ENCODE measurements around the gene SYNPO.
A peak's percentile ranks its signal among the peaks of the same experiment; 100 is the strongest.

SYNPO gene

DNA sequence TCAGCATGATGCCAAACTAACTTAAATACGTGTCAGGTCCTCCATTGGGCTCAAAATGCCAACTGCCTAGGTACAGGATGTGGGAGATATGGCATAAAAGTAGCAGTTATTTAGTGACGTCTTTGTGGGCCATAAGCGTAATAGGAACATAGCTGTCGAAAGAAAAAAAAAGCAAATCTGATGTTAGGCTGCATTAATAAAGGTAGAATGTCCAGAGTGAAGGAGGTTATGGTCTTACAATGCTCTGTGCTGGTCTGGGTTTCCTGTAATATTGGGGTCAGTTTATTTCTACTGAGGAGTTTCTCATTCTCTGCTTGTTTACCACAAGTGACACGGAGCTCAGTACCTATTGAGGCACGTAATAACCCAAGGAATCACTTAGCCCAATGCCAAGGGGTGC is 33.4 kb upstream of the SYNPO start:
- DNase-seq (ENCODE audit: low read depth) = no peak

DNA sequence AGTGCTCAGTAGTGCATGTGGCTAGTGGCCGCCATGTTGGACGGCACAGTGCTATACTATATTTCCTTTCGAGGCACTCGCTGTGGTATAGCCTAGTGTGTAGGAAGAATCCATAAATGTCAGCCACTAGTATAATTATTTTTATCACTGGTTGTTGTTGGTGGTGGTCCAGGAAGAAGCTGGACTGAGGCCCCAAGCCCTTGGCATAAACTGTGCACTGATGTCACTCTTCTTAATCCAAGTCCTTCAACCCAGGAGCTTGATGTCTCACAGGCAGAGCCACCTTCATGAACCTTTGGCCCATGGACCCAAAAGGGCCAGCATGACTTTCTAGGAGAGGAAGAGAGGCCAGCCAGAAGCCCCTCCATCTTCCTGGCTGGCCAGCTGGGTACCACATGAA is 32.5 kb upstream of the SYNPO start:
- DNase-seq (ENCODE audit: low read depth) = no peak

DNA sequence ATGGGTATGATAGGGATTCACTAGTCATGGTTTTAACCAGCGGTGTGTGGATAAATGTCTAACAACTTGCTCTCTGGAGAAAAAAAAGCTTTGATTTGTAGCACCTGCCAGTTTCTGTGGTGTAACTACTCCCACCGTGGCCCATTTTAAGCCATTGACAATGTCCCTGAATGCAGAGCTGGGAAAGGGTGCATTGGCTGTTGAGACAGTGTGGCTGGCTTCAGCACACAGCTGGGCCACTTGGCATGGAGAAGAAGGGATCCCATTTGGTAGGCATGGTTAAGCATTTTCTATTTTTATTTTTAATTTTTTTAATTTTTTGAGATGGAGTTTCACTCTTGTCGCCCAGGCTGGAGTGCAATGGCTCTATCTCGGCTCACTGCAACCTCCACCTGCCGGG is 31.5 kb upstream of the SYNPO start:
- no peak for DNase-seq (ENCODE audit: low read depth)

DNA sequence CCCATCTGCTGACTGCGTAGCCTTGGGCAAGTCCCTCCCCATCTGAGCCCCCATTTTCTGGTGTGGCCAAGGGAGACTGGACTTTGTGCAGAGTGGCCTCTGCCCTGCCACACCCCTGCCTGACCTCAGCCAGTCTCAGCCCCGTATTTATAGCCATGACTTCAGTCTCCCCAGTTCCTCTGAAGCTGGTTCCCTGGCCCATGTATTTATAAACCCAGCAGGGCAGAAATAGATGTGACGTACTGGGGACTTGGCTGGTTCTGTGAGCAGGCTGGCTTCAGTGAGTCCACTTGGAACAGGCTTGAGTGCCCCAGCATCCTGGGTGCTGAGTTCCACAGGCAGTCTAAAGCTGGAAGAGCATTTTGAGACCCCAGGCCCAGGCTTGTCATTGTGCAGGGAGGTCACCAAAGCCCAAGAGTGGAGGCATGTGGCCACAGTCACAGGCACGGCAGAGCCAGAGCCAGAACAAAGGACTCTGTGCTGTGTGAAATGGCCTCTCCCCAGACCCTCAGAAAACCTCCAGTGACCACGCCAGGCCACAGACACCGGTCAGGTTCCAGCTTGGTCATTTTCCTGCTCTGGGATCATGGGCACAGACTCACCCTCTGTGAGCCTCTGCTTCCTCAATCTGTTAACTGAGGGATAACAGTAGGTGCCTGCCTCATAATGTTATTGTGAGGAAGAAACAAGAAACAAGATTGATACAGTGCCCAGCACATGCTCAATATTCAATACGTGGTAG is 30.4 kb upstream of the SYNPO start:
- DNase-seq (ENCODE audit: low read depth) = no peak

DNA sequence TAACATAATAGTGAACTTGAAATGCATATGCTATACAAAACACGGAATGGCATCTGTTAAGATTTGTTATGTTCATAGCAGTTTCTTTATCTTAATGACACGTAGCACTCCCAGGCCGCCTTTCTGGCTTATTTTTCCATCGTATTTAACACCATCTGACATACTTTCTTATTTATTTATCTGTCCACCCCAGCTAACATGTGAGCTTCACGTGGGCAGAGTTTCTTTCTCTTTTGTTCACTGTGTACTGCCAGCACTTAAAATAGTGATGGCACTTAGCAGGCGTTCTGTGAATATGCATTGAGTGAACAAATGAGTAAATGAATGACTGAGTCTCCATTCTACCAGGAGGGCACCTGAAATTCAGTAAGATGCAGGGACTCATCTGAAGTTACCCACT is 29.4 kb upstream of the SYNPO start:
- DNase-seq (ENCODE audit: low read depth) = no peak

DNA sequence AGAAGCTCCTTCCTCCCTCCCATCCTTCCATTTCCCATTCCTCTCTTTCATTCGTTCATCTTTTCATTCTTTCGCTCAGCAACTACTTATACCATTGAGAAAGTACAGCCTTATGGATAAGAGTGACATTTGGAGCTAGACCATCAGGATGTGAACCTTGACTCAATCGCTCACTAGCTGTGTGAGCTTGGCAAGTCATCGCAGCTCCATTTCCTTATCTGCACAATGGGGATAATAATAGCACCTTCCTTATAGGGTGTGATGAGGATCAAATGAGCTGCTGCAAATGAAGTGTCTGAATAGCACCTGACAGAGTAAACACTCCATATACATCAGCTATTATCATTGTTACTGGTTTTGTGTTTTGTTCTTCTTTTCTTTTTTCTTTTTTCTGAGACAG is 28.1 kb upstream of the SYNPO start:
- DNase-seq (ENCODE audit: low read depth) = no peak

DNA sequence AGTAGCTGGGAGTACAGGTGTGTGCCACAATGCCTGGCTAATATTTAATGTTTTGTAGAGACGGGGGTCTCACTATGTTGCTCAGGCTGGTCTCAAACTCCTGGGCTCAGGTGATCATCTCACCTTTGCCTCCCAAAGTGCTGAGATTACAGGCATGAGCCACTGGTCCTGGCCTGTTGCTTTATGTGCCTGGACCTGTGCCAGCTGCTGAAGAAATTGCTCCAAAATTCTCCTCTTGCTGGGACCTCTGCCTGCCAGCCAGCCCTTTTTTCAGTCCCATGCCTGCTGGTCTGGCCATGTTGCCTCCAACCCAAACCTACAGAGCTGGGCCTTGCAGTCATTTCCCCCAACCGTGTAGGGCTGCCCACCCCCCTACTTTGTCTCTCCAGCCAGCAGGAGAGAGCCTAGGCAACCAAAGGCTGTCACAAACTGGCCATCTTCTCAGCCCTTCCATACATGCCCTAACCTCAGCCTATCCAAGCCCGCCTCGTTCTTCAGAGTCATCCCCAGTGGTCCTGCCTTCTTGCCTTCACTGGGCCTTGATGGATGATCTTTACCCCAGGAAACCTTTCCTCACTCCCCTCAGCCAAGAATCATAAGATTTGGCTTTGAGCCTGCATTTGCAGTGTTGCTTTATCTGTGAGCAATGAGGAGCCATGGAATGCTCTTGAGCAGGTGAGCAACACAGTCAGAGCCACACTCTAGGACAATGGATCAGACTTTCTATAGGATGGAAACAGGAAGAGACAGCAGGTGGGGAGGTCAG is 27.4 kb upstream of the SYNPO start:
- no peak for DNase-seq (ENCODE audit: low read depth)

DNA sequence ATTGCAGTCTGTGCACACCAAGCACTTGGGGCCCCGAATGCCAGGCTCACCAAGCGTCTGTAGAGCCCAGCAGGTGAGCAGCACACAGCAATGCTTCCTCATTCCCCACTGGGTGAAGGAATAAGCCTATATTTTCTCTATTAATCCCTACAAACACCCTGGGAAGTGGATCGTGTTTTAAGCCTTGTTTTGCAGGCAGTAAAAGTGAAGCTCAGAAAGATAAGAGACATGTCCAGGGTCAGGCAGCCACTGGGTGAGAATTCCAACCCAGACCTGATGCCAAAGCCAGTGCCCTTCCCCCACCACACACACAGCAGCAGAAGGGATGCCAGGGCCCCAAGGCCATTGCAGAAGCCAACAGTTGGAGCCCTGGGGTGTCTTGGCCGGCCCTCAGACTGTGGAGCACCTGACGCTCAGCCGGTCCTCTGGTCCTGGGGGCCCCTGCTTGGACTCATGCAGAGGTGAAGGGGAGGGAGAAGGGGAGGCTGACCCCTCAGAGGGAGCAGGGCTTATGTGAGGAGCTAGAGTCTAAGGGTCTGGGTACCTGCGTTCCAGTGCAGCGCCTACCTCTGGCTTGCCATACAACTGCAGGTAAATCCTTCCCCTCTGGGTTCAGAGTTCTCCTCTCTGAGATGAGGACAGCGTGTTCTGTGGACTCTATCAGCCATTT is 26.3 kb upstream of the SYNPO start:
- DNase-seq (ENCODE audit: low read depth) = no peak

DNA sequence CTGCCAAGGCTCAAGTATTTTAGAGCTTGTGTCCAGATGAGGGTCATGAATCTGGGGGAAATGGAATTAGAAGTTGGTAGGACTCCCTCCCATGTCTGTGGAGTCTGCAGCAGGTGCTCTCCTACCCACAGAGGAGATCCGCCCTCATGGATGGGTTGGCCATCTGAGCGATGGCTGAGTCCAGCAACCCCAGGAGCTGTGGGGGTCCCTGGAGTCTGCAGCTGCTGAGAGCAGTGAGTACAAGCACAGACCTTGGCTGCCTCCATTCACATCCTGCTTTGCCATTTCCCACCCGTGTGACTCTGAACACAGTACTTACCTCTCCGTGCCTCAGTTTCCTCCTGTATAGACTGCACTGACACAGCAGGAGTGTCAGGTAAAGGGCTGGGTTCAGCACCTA is 25.8 kb upstream of the SYNPO start:
- DNase-seq (ENCODE audit: low read depth) = no peak

DNA sequence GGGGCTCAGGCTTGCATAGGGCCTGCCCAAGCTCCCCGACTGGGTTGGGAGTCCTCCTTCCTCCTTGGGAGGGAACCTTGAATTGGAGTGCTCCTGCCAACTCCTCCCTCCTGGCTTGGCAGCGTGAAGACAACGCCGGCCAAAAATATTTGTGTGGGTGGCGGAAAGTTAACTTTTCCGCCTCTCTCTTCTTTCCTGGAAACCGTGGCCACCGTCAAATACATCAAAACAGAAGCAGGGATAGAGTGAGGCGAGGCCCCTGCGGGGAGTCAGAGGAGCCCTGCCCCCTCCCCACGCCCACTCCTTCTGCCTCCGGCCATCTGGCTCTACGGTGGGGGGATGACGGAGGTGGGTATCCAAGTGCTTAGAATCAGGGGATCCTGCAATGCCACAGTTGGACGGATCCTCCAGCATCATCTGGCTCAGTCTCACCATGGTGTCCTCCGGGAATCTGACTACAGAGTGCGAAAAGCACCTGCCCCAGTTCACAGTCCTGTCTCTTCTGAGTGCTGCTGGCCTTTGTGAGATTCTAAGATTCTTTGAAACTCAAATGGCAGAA is 25.2 kb upstream of the SYNPO start:
- DNase-seq (ENCODE audit: low read depth) = peak; percentile 39

DNA sequence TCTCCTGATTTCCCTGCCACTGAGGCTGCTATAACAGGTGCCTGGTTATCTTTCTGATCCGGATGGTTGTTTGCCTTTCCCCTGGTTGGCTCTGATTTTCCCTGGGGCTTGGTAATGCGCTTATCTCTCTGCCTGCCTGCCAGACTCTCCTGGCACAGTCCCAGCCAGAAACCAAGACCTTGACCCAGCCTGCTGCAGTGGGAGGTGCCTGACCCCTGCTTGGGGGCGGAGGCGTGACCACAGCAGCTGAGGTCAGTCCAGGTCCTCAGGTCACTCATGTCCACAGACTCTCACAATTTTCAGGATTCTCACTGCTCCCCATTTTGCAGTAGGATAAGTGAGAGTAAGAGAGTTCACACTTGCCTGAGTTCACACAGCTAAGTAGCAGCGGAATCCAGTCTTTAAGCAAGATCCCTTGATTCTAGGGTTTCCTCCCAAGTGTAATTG is 24.4 kb upstream of the SYNPO start:
- no peak for DNase-seq (ENCODE audit: low read depth)

DNA sequence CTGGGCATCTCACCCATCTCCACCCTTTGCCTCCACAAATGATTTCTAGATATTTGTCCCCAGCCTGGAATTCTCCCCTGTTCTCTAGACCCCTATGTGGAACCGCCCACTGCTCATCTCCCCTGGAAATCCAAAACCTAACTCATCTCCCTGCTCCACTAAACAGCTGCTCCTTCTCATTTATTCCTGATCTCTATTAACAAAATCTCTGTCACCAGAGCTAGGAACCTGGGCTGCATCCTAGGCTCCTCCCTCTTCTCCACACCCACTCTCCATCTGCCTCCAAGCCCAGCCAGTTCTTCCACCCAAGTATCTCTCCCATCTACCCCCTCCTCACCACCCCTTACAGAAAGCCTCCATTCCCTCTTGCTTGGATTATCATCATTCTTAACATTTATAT is 24.0 kb upstream of the SYNPO start:
- no peak for DNase-seq (ENCODE audit: low read depth)

DNA sequence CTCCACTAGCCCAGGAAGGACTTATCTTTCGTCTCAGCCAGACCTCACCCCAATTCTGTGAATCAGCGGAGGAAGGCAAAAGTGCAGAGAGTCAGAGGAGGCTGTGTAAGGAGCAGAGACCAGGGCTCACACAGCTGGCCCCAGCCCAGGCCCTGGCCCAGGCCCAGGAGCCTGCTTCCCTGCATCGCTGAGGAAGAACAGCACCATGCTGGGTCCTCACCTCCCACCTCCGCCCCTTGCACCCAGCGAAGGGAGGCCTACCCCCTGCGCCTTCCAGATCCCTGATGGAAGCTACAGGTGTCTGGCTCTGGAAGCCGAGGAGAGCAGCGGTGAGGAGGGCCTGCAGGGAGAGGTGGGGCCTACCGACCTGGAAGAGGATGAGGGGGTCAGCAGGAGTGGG is 22.3 kb upstream of the SYNPO start:
- DNase-seq (ENCODE audit: low read depth) = no peak

DNA sequence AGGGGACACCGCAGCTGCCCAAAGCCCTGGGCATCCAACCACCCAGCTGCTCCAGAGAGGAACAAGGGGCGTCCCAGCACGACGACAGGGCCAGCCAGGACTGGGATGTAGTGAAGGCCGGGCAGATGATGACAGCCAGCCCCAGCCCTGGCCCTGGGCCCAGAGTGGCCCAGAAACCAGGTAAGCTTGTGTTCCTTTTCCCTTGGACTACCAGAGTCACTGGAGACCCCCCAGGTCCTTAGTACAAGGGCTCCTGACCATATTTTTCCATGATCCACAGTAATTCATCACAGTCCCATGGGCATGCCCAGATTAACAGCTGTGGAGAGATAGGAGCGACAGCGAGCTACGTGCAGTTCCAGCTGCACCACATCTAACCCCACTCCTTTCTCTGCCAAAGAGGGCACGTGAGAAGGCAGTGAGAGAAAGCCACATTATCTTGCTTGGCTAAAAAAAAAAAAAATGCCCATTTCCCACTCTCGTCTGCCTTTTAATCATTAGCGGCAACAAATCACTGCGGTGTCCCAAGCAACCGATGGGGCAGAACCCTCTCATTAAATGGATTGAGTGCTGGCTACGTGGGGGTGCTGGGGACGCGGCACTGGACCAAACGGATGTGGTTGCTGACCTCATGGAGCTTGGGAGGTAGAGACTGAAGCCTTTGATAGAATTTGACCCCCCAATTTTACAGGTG is 21.7 kb upstream of the SYNPO start:
- DNase-seq (ENCODE audit: low read depth) = no peak

DNA sequence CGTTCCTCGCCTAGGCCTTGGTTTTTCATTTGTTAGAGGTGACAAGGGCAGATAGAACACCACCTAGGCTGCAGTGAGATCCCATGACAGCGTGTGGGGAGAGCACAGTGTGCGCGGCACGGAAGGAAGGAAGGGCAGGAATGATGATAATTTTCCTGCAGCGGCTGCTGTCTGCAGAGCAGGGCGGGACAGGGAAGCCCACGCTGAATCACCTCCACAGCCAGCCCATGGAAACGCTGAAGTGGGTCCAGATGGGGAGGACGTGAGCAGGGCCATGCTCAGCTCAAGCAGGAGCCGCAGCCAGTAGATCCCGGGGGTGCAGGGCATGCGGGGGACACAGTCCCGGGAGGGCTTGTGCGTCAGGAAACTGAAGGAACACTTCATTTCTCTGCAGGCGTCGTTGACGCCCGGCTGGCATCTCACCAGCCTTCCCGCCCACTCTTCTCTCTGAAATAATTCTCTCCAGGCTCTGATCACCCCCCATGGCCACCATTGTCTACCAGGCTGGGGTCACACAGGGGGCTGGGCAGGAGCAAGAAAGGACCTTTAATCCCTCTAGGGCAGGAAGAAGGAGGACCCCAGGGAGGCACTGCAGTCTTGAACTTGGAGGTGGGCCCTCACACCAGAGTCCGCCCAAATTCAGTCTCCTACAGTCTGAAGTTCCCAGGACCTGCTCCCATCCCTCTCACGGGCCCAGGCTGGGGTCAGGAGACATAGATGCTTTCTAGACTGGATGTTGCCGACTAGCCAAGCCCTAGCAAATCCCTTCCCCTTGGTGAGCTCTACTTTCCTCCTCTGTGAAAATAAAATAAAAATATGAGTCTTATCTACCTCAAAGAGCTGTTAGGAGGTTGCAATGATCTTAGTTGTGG is 20.9 kb upstream of the SYNPO start:
- no peak for DNase-seq (ENCODE audit: low read depth)

DNA sequence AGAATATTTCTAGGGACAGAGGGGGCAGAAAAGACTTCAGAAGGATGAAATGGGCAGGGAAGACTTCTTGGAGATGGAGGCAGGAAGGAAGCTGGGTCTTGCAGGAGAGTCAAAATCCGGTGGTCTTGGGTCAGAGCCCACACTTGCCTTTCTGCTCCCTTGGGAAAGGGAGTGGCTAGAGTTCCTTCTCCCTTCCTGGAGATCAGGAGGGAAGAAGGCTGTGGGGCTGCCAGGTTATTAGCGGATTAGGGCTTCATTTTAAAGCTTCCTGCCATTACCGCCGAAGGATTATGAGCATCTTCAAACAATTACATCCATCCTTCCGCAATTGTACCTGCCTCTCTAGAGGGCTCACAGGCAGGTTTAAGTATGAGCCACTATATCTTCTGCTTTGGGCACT is 19.2 kb upstream of the SYNPO start:
- no peak for DNase-seq (ENCODE audit: low read depth)

DNA sequence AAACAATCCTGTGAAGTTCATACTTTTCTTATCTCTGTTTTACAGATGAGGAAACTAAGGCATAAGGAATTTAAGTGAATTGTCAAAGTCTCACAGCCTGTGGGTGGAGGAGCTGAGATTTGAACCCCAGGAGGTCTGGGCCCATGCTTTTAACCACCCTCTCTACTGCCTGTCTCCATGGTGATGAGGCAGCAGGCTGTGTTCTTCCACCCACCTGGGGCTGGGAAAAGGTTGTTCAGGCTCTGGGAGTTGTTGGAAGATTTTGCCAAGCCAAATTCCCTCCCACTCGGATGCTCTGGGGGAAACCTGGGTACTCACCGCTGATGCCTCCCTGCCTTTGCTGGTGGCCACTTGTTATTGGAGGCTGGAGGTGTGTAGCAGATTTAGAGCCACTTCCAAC is 18.3 kb upstream of the SYNPO start:
- no peak for DNase-seq (ENCODE audit: low read depth)

DNA sequence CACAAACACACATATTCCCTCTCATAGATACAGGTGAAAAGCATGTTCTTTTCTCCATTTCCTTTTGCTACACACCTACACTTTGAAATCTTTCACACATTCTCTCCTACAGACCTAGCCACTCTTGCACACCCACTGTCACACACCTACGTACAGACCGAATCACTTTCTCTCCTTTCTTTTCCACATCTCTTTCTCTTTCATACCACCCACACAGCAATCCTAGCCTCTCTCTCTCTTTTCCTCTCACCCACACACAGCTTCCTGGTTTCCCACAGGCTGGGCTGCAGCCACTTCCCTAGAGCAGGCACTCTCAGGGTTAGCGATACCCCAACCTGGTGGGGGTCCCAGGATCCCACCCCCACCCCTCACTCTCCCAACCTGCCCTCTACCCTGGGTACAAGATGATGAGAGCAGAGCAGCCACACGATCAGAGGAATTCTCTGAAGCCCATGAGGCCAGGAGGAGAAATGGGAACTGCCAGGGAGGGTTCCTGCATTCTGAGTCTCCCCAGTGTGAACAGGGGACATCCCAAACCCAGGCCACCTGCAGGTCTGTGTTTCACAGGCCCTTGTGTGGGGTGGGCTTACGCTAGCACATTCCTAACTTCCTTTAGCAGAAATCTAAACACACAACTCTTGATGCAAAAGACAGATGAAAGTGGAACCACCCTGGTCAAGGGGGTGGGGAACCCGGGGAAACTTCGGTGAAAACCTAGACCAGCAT is 17.1 kb upstream of the SYNPO start:
- no peak for DNase-seq (ENCODE audit: low read depth)

DNA sequence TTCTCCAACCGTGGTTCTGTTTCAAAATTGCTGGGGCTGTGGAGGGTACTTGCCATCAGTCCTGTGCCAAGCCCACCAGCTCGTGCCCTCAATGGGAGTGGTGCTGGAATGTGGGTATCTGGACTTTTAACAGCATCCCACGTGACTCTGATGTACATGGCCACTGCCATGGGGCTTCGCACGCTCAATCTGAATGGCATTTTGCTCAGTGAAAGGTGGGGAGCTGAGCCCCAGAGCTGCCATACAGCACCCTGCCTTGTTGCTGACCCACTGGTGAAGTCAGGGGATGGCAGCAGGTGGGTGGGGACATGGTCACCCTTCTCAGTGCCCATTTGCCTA is 16.6 kb upstream of the SYNPO start:
- DNase-seq (ENCODE audit: low read depth) = no peak

DNA sequence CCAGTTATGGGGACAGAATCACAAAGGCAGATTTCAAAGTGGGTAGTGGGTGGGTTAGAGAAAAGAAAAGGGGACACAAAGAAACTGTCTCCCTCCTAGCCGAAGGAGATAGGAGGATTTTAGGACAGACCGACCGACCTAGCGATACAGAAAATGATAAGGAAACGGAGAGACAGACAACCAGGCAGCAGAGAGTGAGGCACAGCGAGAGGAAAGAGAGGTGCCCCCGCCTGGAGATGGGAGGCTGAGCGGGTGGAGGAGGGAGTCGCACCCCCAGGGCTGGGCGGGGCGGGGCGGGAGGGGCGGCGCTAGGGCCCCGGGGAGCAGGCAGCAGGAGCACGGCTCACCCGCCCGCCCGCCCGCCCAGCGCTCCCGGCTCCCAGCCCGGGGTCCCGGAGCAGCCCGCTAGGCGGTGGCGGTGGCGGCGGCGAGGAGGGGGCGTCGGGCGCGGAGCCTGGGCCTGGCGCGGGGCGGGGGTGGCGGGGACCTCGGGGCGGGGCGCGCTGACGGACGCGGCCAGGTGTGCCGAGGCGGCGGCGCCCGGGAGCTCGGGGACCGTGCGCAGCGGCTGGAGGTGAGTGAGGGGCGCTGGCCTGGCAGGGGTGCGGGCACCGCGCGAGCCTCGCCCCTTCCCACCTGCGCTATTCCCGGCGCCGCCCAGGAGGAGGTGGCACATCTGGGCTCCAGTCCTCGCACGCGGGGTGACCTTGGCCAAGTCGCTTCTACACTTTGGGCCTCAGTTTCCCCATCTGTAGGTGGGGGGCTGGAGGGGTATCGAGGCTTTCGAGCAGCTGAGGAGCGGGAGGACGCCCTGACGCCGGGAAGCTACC is 15.9 kb upstream of the SYNPO start:
- DNase-seq (ENCODE audit: low read depth) = no peak

Measured in stromal cell of bone marrow (primary cell).